ENCODE results near the gene GLTP.

- TF ChIP-seq MED8 (CRISPR knock-in tag; IDR thresholded peaks at IDR 0.05; ENCODE audit: insufficient replicate concordance) (no peak), SMAD3 (CRISPR knock-in tag; IDR thresholded peaks at IDR 0.05) (no peak), POLR2AphosphoS5 (IDR thresholded peaks at IDR 0.05; ENCODE audit: low read depth, low read length) (no peak), ZBTB8A (CRISPR knock-in tag; IDR thresholded peaks at IDR 0.05; ENCODE audit: borderline replicate concordance, low read depth) (no peak)
Measured at GRCh38 chr12:109888179-109889020, 8.1 kb upstream of the GLTP start.
